ENCODE data around the gene WDR26.

WDR26 gene

DNA sequence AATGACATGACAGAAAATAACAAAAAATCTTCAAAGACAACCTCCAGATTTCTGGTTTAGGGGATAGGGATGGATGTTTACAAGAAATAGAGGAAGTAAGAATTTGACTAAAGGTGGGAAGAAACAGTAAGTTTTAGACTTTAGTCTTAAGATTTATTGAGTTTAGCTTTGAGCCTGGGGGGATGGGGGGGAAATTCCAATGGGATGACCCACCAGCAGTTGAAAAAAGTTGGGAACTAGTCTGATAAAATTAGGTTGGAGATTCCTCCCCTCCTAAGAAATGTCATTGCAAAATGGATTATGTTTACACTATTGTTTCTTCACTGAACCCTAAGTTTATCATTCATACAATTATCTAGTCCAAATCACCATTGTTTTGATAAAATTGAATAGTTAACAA lies 28.4 kb downstream of the WDR26 start:
- ATAC-seq = no peak
- TF ChIP-seq ZC3H10 (CRISPR knock-in tag; IDR thresholded peaks at IDR 0.05) (no peak), PPARA (CRISPR knock-in tag; IDR thresholded peaks at IDR 0.05; ENCODE audit: borderline replicate concordance) (no peak), TOX (CRISPR knock-in tag; IDR thresholded peaks at IDR 0.05; ENCODE audit: borderline replicate concordance) (no peak), ESRRG (CRISPR knock-in tag; IDR thresholded peaks at IDR 0.05) (no peak), TCF4 (CRISPR knock-in tag; IDR thresholded peaks at IDR 0.05; ENCODE audit: borderline replicate concordance) (no peak), ISL1 (CRISPR knock-in tag; IDR thresholded peaks at IDR 0.05) (no peak), SNAI2 (CRISPR knock-in tag; IDR thresholded peaks at IDR 0.05) (no peak), CSDC2 (CRISPR knock-in tag; IDR thresholded peaks at IDR 0.05) (no peak), GLIS3 (CRISPR knock-in tag; IDR thresholded peaks at IDR 0.05) (no peak), RARB (CRISPR knock-in tag; IDR thresholded peaks at IDR 0.05) (no peak), ZFP30 (CRISPR knock-in tag; IDR thresholded peaks at IDR 0.05) (no peak), ZFP3 (CRISPR knock-in tag; IDR thresholded peaks at IDR 0.05) (no peak)
- TF ChIP-seq, protein P1, sequence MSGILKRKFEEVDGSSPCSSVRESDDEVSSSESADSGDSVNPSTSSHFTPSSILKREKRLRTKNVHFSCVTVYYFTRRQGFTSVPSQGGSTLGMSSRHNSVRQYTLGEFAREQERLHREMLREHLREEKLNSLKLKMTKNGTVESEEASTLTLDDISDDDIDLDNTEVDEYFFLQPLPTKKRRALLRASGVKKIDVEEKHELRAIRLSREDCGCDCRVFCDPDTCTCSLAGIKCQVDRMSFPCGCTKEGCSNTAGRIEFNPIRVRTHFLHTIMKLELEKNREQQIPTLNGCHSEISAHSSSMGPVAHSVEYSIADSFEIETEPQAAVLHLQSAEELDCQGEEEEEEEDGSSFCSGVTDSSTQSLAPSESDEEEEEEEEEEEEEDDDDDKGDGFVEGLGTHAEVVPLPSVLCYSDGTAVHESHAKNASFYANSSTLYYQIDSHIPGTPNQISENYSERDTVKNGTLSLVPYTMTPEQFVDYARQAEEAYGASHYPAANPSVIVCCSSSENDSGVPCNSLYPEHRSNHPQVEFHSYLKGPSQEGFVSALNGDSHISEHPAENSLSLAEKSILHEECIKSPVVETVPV (CRISPR knock-in tag; IDR thresholded peaks at IDR 0.05) = no peak
- TF ChIP-seq, protein P2, sequence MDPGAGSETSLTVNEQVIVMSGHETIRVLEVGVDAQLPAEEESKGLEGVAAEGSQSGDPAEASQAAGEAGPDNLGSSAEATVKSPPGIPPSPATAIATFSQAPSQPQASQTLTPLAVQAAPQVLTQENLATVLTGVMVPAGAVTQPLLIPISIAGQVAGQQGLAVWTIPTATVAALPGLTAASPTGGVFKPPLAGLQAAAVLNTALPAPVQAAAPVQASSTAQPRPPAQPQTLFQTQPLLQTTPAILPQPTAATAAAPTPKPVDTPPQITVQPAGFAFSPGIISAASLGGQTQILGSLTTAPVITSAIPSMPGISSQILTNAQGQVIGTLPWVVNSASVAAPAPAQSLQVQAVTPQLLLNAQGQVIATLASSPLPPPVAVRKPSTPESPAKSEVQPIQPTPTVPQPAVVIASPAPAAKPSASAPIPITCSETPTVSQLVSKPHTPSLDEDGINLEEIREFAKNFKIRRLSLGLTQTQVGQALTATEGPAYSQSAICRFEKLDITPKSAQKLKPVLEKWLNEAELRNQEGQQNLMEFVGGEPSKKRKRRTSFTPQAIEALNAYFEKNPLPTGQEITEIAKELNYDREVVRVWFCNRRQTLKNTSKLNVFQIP (CRISPR knock-in tag; IDR thresholded peaks at IDR 0.05; ENCODE audit: borderline replicate concordance, low read depth) = no peak
- TF ChIP-seq, protein P3, sequence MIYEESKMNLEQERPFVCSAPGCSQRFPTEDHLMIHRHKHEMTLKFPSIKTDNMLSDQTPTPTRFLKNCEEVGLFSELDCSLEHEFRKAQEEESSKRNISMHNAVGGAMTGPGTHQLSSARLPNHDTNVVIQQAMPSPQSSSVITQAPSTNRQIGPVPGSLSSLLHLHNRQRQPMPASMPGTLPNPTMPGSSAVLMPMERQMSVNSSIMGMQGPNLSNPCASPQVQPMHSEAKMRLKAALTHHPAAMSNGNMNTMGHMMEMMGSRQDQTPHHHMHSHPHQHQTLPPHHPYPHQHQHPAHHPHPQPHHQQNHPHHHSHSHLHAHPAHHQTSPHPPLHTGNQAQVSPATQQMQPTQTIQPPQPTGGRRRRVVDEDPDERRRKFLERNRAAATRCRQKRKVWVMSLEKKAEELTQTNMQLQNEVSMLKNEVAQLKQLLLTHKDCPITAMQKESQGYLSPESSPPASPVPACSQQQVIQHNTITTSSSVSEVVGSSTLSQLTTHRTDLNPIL (CRISPR knock-in tag; IDR thresholded peaks at IDR 0.05; ENCODE audit: low read depth) = no peak
- TF ChIP-seq, protein P4, sequence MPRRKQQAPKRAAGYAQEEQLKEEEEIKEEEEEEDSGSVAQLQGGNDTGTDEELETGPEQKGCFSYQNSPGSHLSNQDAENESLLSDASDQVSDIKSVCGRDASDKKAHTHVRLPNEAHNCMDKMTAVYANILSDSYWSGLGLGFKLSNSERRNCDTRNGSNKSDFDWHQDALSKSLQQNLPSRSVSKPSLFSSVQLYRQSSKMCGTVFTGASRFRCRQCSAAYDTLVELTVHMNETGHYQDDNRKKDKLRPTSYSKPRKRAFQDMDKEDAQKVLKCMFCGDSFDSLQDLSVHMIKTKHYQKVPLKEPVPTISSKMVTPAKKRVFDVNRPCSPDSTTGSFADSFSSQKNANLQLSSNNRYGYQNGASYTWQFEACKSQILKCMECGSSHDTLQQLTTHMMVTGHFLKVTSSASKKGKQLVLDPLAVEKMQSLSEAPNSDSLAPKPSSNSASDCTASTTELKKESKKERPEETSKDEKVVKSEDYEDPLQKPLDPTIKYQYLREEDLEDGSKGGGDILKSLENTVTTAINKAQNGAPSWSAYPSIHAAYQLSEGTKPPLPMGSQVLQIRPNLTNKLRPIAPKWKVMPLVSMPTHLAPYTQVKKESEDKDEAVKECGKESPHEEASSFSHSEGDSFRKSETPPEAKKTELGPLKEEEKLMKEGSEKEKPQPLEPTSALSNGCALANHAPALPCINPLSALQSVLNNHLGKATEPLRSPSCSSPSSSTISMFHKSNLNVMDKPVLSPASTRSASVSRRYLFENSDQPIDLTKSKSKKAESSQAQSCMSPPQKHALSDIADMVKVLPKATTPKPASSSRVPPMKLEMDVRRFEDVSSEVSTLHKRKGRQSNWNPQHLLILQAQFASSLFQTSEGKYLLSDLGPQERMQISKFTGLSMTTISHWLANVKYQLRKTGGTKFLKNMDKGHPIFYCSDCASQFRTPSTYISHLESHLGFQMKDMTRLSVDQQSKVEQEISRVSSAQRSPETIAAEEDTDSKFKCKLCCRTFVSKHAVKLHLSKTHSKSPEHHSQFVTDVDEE (CRISPR knock-in tag; IDR thresholded peaks at IDR 0.05) = no peak

DNA sequence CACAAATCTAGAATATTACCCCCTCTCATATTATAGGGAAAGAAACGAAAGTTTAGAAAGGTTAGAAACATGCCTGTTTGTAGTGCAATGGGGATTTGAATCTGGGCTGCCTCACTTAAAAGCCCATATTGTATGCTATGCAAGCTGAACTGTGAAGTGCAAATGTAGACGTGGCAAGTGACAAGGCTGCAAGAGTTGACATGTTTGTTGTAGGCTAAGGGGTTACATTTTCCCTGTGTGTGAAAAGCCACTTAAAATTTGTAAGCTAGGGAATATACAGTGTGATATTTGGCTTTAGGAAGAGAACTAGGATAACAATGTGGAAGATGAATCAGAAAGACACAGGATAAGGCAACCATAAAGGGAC lies 29.0 kb downstream of the WDR26 start:
- TF ChIP-seq ZNF565 (CRISPR knock-in tag; conservative IDR thresholded peaks at IDR 0.05; ENCODE audit: low read depth) (no peak), CSDC2 (CRISPR knock-in tag; IDR thresholded peaks at IDR 0.05) (no peak), RARB (CRISPR knock-in tag; IDR thresholded peaks at IDR 0.05) (no peak), ISL1 (CRISPR knock-in tag; IDR thresholded peaks at IDR 0.05) (no peak), ZNF70 (CRISPR knock-in tag; IDR thresholded peaks at IDR 0.05) (no peak), ARNTL (CRISPR knock-in tag; IDR thresholded peaks at IDR 0.05; ENCODE audit: borderline replicate concordance, low read depth) (no peak), BACH2 (CRISPR knock-in tag; IDR thresholded peaks at IDR 0.05; ENCODE audit: borderline replicate concordance) (no peak), ZC3H10 (CRISPR knock-in tag; IDR thresholded peaks at IDR 0.05) (no peak), ZNF8 (CRISPR knock-in tag; IDR thresholded peaks at IDR 0.05) (no peak), SNAI2 (CRISPR knock-in tag; IDR thresholded peaks at IDR 0.05) (no peak), TCF4 (CRISPR knock-in tag; IDR thresholded peaks at IDR 0.05; ENCODE audit: borderline replicate concordance) (no peak), TOX (CRISPR knock-in tag; IDR thresholded peaks at IDR 0.05; ENCODE audit: borderline replicate concordance) (no peak), ESRRG (CRISPR knock-in tag; IDR thresholded peaks at IDR 0.05) (no peak), GLIS3 (CRISPR knock-in tag; IDR thresholded peaks at IDR 0.05) (no peak)
- TF ChIP-seq, protein P4 (CRISPR knock-in tag; IDR thresholded peaks at IDR 0.05) = no peak
- TF ChIP-seq, protein P3 (CRISPR knock-in tag; IDR thresholded peaks at IDR 0.05; ENCODE audit: low read depth) = no peak
- TF ChIP-seq, protein P5, sequence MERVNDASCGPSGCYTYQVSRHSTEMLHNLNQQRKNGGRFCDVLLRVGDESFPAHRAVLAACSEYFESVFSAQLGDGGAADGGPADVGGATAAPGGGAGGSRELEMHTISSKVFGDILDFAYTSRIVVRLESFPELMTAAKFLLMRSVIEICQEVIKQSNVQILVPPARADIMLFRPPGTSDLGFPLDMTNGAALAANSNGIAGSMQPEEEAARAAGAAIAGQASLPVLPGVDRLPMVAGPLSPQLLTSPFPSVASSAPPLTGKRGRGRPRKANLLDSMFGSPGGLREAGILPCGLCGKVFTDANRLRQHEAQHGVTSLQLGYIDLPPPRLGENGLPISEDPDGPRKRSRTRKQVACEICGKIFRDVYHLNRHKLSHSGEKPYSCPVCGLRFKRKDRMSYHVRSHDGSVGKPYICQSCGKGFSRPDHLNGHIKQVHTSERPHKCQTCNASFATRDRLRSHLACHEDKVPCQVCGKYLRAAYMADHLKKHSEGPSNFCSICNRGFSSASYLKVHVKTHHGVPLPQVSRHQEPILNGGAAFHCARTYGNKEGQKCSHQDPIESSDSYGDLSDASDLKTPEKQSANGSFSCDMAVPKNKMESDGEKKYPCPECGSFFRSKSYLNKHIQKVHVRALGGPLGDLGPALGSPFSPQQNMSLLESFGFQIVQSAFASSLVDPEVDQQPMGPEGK (CRISPR knock-in tag; IDR thresholded peaks at IDR 0.05; ENCODE audit: borderline replicate concordance) = no peak
- TF ChIP-seq, protein P1 (CRISPR knock-in tag; IDR thresholded peaks at IDR 0.05) = no peak
- ATAC-seq = no peak

All from SK-N-SH treated with all-trans-retinoic acid at 6 μM for 48 hours (cell line).